Mucosa of descending colon (tissue), 3 donors: ENCODE data around the gene IER3. TPM values are rescaled to one million over a fixed set of nuclear protein-coding genes. Genes with fewer than 3 reads are reported as not detected.

ENCODE experiments used
- ATAC-seq: fragments of 200-7000 bp; cut with Tn5 transposase; one replicate; pipeline ENCODE4 v1.9.1; 2020; ENCODE audit warnings: mild to moderate bottlenecking, moderate library complexity
- DNase-seq, 3 donors: peaks; one replicate each; pipeline ENCODE4 v3.0.0-alpha.2; 2020
- H3K36me3 ChIP-seq: fragments of 200-600 bp; one replicate; pipeline ENCODE4 v1.8.0; 2021; ENCODE audit warnings: low read depth, mild to moderate bottlenecking
- H3K4me1 ChIP-seq: fragments of 200-600 bp; one replicate; pipeline ENCODE4 v1.8.0; 2021; ENCODE audit warnings: low read depth, mild to moderate bottlenecking
- H3K4me3 ChIP-seq: fragments of 200-600 bp; one replicate; pipeline ENCODE4 v1.8.0; 2021; ENCODE audit warnings: mild to moderate bottlenecking
- H3K9me3 ChIP-seq: fragments of 200-600 bp; one replicate; pipeline ENCODE4 v1.8.0; 2021; ENCODE audit warnings: mild to moderate bottlenecking
- CTCF ChIP-seq: fragments of 200-600 bp; IDR thresholded peaks from one replicate; pipeline ENCODE4 v1.8.0; 2022; ENCODE audit warnings: antibody characterized with exemption, mild to moderate bottlenecking
- intact Hi-C, 2 donors: fragments of 100-400 bp; cut with DNase I in 1 of 2; cut with micrococcal nuclease in 1 of 2; formaldehyde crosslinking; loops; one replicate each; pipeline versions ENCODE4 v1.11.0 to v1.11.1; 2022; cut with DNase I, micrococcal nuclease
- total RNA-seq, 3 donors: library from RNA; stranded (reverse); fragmentation: NEBNext Ultra II Directional in 2 of 3; extraction: Animal tissue kit (Norgen Biotek cat#: 25700) in 2 of 3; gene quantifications; one replicate each; pipeline versions ENCODE4 v1.2.1 to v1.2.4, GENCODE V29; 2021 to 2023
- donor health status: DM: no; HTN: no; CAD: no; lungs with moderate emphysema.
- donor health status: DM: no; HTN: no; CAD: no.
- donor health status: DM: no; HTN: yes; CAD: no.

Gene IER3
- total RNA-seq, 3 donors from 2014 or later, result 64.0 to 183 (median 67.6) TPM

GRCh38 chr6:30709101-30709868 is 35.1 kb downstream of the IER3 start:
- no peaks in the 10 kb centered on the region for H3K36me3 ChIP-seq
- intact Hi-C loops, result no loop called here
- no peak for TF ChIP-seq CTCF
- no peaks in the 10 kb centered on the region for H3K9me3 ChIP-seq
- DNase-seq (peak in 1 of 3 donors; percentile 2), ATAC-seq (no peak)
- H3K4me1 ChIP-seq, result no peaks in the 10 kb centered on the region
- no peak overlapping the region for H3K4me3 ChIP-seq

- Histone ChIP-seq H3K4me3 (no peak overlapping the region), H3K9me3 (no peaks in the 10 kb centered on the region), H3K36me3 (no peaks in the 10 kb centered on the region), H3K4me1 (no peaks in the 10 kb centered on the region)
- no peak for TF ChIP-seq CTCF
- peak; percentile 73 for ATAC-seq
- peak in 2 of 3 donors; percentile 10 to 50 for DNase-seq
- intact Hi-C loops, result no loop called here
Measured at GRCh38 chr6:30707281-30707850, 37.0 kb downstream of the IER3 start.

GRCh38 chr6:30705620-30706019 is 38.7 kb downstream of the IER3 start:
- TF ChIP-seq CTCF, result no peak
- Histone ChIP-seq H3K4me1 (no peaks in the 10 kb centered on the region), H3K9me3 (no peaks in the 10 kb centered on the region), H3K36me3 (no peaks in the 10 kb centered on the region), H3K4me3 (no peak overlapping the region)
- ATAC-seq, result no peak
- no peak for DNase-seq
- intact Hi-C loops, result no loop called here

- Histone ChIP-seq H3K9me3 (no peaks in the 10 kb centered on the region), H3K4me3 (no peak overlapping the region), H3K36me3 (no peaks in the 10 kb centered on the region), H3K4me1 (no peaks in the 10 kb centered on the region)
- intact Hi-C loops, result no loop called here
- ATAC-seq, result no peak
- DNase-seq, result peak in 1 of 3 donors; percentile 13
- TF ChIP-seq CTCF, result no peak
Measured at GRCh38 chr6:30703821-30704220, 40.5 kb downstream of the IER3 start.

- ATAC-seq (no peak), DNase-seq (peak in 1 of 3 donors; percentile 36)
- Histone ChIP-seq H3K4me1 (no peaks in the 10 kb centered on the region), H3K4me3 (no peak overlapping the region), H3K9me3 (no peaks in the 10 kb centered on the region), H3K36me3 (no peaks in the 10 kb centered on the region)
- TF ChIP-seq CTCF, result no peak
- intact Hi-C loops, result no loop called here
Measured at GRCh38 chr6:30703011-30703410, 41.3 kb downstream of the IER3 start.
